Activated CD4-positive, CD25-positive, alpha-beta regulatory T cell treated with anti-CD3 and anti-CD28 coated beads, Interleukin-2, amount 50 U/mL, for 16 hours (primary cell): ENCODE data around the gene ZNF493.
A peak's percentile ranks its signal among the peaks of the same experiment; 100 is the strongest.

Experiments used
- DNase-seq: peaks from one replicate; pipeline ENCODE4 v3.0.0-alpha.2; 2020; ENCODE audit warnings: low read depth, low spot score

Gene ZNF493

DNA sequence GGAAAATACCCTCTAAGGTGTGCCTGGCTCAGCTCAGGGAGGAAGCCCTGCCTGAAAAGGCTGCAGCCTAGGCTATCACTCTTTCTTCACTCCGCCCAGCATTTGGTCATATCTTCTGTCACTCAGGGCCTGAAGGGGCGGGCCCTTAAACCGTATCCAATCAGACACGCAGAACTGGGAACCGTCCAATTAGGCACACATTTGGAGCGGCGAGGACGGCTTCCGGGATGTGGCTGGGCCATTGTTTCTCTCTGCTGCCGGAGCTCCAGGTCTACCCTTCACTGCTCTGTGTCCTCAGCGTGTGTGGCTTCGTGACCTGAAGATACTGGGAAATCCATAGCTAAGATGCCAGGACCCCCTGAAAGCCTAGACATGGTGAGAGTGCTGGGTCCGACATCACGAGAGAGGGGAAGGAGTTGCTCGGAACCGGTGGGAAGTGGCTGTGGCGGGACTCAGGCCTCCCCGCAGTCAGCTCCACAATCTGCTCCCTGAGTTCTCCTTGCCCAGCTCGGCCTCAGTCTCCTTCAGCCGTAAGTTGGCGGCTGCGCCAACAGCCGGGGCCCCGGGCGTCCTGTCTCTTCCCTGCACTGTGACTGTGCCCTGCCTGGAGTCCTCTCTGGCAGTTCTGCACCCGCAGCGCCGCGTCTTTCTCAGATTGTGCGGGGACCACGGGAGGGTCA, at the start of gene ZNF493:
Gene ZNF493 (plus strand): TSS at position 241 of the 680 bp plus-strand sequence. CDS start 105 bp downstream, at position 346.
- DNase-seq: peak; percentile 81

DNA sequence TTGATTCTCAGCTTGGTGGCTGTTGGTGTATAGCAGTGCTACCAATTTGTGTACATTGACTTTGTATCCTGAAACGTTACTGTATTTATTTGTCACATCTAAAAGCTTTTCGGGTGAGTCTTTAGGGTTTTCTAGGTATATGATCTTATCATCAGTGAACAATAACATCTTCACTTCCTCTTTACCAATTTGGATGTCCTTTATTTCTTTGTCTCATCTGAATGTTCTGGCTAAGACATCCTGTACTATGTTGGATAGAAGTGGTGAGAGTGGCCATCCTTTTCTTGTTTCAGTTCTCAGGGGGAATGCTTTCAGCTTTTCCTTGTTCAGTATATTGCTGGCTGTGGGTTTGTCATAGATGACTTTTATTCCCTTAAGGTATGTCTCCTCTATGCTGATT, 44.1 kb upstream of the ZNF493 start:
- no peak for DNase-seq

DNA sequence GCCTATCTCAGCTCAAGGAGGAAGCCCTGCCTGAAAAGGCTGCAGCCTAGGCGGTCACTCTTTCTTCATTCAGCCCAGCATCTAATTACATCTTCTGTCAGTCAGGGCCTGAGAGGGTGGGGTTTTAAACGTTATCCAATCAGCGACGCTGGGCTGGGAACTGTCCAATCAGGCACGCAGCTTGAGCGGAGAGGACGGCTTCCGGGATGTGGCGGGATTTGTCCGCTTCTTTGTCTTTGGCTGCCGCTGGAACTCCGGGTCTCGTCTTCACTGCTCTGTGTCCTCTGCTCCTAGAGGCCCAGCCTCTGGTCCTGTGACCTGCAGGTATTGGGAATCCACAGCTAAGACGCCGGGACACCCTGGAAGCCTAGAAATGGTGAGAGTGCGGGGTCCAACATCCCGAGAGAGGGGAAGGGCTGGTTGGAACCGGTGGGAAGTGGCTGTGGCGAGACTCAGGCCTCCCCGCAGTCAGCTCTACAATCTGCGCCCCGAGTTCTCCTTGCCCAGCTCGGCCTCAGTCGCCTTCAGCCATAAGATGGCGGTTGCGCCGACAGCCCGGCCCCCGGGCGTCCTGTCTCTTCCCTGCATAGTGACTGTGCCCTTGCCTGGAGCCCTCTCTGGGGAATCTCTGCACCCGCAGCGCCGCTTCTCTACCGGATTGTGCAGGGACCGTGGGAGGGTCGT, 38.0 kb upstream of the ZNF493 start, which contains the start of gene ZNF738:
Gene ZNF738 (plus strand): TSS at position 233 of the 684 bp plus-strand sequence. CDS start 141 bp downstream, at position 374.
- peak; percentile 66 for DNase-seq

DNA sequence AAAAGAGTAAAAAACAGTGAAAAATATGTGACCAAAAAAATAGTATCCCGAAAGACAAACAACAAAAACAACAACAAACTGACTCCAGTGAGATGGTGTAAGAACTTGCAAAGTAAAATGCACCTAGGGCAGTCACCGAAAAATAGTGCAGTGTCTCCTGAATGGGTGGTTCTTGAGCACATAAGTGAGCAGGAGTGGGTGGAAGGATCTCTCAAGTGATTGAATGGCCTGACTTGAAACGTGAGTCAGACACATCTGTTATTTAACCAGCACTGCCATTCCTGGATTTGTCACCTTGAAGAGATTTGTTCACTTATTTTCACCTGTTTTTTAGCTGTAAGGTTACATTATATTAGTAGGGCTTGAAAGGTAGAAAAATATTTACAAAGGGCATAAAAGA, 34.6 kb upstream of the ZNF493 start:
- no peak for DNase-seq

DNA sequence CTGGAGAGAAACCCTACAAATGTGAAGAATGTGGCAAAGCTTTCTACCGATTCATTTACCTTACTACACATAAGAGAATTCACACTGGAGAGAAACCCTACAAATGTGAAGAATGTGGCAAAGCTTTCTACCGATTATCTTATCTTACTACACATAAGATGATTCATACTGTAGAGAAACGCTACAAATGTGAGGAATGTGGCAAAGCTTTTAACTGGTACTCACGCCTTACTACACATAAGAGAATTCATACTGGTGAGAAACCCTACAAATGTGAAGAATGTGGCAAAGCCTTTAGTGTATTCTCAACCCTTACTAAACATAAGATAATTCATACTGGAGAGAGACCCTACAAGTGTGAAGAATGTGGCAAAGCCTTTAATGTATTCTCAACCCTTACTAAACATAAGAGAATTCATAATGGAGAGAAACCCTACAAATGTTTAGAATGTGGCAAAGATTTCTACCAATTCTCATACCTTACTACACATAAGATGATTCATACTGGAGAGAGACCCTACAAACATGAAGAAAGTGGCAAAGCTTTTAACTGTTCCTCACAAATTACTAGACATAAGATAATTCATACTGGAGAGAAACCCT, 12.9 kb upstream of the ZNF493 start:
- DNase-seq: no peak

DNA sequence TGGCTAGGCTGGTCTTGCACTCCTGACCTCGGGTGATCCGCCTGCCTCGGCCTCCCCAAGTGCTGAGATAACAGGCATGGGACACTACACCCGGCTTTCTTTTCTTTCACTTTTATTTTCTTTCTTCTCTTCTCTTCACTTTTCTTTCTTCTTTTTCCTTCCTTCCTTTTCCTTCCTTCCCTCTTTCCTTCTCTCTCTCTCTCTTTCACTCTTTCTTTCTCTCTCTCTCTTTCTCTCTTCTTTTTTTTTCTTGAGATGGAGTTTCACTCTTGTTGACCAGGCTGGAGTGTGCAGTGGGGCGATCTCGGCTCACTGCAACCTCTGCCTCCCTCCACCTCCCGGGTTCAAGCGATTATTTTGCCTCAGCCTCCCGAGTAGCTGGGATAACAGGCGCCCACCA, 812 bp upstream of the ZNF493 start:
- DNase-seq: no peak

DNA sequence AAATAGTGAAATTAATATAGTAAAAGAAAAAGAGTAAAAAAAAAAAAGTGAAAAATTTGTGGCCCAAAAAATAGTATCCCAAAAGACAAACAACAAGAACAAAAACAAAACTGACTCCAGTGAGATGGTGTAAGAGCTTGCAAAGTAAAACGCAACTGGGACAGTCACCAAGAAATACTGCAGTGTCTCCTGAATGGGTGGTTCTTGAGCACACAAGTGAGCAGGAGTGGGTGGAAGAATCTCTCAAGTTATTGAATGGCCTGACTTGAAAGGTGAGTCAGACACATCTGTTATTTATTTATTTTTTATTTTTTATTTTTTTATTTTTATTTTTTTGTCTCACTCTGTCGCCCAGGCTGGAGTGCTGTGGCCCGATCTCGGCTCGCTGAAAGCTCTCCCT, 1.9 kb downstream of the ZNF493 start:
- no peak for DNase-seq

DNA sequence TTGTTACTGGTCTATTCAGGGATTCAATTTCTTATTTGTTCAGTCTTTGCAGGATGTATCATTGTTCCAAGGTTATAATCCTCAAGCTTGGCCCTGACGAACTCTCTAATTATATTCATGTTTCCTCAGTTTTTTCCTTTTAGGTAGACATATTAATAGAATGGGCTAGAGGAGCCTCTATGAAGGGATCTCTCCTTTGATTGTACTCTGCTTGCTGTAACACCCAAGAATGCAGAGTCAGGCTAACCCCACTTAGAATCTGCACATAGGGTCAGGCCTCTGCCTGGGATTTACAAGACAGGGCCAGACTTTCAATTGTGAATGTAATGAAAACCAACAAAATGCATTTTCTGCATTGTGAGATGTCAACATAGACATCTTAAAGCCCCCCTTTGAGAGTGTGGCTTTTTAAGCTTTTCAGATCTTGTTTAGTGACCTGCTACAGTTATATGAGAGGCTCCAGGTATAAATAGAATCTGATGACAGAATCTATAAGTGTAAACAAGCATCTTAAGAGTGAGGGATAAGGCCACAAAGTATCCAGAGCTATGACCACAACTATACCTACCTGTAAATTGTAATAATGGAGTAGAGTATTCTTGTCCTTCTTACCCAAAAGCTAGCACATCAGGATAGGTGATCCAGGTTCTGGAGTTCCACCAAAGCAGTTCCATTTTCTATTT, 5.5 kb downstream of the ZNF493 start:
- no peak for DNase-seq

DNA sequence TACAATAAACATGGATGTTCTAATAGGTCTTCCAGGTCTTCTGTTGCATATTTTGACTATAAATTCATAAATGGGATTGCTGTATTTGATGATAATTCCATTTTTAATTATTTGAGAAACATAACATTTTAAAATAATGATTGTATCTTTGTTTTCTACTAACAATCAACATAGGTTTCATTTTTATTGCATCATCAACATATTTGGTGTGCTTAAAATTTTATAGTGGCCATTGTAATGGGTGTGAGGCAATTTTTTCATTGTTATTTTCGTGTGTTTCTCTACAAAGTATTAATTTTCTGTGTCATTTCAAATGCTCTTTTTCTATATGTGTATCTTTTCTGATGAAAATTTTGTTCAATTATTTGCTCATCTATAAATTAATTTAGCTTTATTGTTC, 13.2 kb downstream of the ZNF493 start:
- no peak for DNase-seq

DNA sequence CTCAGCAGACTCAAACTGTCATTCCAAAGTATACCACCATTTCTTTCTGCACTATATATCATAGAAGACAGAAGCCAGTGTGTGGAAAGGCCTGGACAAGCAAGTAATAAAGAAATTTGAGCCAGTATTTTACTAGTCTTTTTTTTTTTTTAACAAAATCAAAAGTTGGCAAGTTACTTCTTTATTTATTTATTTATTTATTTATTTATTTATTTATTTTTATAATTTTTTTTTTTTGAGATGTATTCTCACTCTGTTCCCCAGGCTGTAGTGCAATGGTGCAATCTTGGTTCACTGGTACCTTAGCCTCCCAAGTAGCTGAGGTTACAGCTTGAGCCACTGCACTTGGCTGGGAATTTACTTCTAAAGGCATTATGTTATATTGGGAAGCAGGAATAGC, 25.3 kb downstream of the ZNF493 start:
- DNase-seq: no peak

DNA sequence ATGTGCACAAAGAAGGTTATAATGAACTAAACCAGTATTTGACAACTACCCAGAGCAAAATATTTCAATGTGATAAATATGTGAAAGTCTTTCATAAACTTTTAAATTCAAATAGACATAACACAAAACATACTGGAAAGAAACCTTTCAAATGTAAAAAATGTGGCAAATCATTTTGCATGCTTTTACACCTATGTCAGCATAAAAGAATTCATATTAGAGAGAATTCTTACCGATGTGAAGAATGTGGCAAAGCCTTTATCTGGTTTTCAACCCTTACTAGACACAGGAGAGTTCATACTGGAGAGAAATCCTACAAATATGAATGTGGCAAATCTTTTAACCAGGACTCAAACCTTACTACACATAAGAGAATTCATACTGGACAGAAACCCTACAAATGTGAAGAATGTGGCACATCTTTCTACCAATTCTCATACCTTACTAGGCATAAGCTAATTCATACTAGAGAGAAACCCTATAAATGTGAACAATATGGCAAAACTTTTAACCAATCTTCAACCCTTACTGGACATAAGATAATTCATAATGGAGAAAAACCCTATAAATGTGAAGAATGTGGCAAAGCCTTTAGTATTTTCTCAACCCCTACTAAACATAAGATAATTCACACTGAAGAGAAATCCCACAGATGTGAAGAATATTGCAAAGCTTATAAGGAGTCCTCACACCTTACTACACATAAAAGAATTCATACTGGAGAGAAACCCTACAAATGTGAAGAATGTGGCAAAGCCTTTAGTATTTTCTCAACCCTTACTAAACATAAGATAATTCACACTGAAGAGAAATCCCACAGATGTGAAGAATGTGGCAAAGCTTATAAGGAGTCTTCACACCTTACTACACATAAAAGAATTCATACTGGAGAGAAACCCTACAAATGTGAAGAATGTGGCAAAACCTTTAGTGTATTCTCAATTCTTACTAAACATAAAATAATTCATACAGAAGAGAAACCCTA, 26.4 kb downstream of the ZNF493 start:
- DNase-seq: no peak

DNA sequence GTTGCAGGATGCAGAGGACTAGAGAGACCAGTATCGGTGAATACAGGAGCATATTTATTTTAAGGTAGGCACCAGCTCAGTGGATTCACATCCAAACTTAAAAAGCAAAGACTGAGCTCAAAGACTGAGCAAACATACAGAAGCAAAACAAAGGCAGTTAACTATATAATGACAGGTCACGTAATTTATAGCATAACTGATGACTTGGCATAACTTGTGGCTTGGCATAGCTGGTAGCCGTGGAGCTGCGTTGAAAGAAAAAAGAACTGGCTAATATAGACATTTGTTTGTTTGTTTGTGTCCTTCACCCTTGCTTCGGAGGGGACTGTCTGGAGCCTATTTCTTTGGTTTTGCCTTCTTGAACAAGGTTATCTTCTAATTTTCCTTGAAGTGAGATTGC, 33.7 kb downstream of the ZNF493 start:
- no peak for DNase-seq

DNA sequence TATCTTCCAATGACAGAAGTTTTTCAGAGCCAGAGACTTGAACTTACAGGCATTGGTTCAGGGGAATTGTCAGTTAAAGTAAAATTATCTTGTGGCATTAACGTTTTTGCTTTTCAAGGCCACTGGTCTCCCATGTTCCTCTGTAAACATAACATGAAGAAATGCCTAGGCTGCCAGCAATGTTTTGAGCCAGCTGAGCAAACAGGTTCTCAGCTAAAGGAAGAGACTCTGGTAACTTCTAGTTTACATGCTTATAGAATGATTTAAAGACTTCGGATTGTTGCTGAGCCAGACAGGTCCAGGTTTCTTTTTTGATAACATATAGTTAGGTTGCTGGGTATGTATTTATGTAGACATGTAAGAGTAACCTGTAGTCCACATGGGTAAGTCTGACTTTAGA, 35.7 kb downstream of the ZNF493 start:
- DNase-seq: no peak

DNA sequence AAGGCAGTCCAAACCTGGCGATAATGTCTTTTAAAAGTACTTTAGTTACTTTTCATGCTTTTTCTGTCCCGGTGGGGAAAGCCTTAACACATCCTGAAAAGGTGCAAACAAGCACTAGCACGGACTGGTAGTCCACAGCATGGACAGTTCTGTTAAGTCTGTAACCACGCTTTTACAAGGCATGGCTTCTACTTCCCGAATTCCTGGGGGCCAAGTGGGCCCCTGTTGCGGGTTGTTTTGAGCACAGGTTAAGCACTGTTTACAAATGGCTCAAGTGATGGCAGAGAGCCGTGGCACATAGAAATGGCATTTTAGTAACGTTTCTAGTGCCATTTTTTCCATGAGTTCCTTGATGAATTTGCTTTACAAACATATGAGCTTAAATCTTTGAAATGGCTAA, 37.6 kb downstream of the ZNF493 start:
- DNase-seq: no peak

DNA sequence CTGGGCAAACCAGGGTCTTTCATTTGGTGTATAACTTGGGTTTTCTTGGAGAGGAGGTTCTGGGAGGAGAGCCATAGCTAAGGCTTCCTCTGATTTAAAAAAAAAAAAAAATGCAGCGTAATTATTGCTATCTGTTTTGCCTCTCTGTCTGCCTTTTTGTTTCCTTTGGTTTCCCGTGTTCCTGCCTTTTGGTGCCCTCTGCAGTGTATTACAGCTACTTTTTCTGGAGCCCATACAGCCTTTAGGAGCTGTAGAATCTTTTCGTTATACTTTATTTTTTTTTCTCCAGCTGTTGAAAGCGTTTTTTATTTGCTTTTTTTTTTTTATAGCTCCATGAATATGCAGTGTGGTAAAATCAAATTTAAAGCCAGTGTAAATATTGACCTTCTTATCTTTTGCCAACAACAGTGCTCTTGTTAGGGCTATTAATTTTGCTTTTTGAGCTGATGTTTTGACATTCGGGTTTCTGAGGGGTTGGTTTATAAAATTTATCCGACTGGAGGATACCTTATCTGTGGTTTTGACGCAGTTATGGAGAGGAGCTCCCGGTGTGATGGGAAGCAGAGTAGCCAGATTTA, 38.1 kb downstream of the ZNF493 start:
- no peak for DNase-seq

DNA sequence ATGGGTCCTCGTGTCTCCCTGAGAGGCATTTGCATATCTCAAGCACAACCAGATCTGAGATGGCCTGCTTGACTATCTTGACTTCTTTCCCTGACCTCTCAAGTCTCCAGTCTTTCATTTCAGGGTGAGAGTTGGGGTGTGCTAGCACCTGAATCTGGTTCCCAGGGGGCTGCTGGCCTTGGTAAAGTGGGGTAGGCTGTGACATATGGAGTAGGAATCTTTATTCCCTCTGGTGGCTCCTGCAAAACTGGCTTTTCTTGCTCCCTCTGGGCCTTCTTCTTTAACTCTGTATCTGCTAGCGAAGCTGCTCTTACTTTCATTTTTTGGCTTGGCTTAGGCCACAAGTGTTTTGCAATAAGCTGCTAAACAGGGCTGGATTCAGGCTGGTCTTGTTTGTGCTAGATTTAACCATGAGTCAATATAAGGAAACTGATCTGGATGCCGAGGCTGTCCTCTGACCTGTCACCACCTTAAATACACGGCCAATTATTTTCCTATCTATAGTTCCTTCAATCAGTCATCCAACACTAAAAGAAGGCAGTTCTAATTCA, 42.3 kb downstream of the ZNF493 start:
- DNase-seq: no peak

DNA sequence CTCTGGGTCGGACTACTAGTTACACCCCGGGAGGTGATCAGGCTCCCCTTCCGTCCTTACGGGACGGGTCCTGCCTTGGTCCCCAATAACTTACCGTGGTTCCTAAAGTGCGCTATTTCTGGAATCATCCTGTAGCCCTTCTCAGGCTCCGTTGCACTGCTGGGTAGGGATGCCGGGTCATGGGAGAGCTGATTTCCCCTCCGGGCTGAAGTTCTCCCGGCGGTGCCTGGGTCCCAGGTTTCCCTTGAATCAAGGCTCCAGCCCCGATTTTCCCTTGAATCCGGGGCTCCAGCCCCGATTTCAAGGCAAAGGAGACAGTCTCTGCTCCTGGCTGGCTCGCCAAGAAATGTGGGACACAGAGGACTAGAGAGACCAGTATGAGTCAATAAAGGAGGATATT, 43.4 kb downstream of the ZNF493 start:
- DNase-seq: no peak

DNA sequence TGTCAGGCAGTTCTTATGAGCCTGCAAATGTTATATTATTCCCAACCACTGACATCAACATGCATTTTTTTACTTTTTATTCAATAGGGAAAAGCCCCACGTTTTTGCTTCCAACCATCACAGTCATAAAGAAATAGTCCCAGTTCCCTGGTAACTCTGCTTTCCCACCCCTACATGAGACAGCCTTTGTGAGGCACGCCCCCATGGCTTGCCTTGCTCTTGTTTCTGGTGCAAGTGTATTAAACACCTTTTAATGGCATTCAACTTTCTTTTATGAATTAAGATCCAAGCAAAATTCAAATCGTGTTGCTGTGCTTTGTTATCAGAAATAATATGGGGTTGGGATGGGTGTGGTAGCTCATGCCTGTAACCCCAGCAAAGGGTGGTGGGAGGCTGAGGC, 54.3 kb downstream of the ZNF493 start:
- no peak for DNase-seq

DNA sequence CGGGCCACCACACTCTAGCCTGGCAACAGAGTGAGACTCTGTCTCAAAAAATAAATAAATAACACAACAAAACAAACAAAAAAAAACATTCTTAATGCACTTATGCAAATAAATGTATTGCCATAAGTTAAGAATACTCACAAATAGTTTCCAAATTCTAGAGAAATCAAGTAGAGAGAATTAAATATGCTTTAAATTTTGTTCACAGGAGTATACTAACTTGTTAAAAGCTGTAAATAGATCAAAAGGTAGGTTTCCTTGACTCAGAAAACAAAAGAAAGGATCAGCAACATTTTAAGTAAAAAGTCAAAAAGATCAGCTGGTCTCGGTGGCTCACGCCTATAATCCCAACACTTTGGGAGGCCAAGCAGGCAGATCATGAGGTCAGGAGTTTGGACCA, 58.0 kb downstream of the ZNF493 start:
- no peak for DNase-seq

DNA sequence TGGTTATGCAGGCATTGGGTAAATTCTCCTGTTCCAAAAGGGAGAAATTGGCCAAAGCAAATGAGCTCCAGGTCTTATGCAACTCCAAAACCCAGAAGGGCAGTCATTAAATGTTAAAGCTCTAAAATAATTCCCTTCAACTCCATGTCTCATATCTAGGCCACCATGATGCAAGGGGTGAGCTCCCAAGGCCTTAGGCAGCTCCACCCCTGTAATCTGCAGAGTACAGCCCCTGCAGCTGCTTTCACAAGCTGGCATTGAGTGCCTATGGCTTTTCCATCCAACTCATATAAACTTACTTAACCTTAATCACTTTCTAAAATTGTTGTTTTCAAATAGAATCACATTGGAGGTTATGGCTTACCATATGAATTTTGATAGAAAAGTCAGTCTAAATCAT, 63.8 kb downstream of the ZNF493 start:
- no peak for DNase-seq

DNA sequence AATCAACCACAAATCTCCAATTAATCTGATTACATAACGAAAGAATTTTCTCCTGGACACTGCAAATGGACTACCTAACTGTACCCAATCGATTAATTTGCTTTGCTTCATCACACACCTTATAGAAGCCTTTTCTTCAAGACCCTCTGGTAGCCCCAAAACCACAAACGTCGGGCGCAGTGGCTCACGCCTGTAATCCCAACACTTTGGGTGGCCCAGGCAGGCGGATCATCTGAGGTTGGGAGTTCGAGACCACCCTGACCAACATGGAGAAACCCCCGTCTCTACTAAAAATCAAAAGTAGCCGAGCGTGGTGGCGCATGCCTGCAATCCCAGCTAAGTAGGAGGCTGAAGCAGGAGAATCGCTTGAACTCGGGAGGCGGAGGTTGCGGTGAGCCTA, 65.6 kb downstream of the ZNF493 start:
- no peak for DNase-seq
